Head of caudate nucleus (tissue), 42 donors: ENCODE measurements around the gene AUTS2.

Source experiments
- DNase-seq, 42 donors: peaks; one replicate each; pipeline versions ENCODE4 v3.0.0 to v3.0.0-alpha.2; 2020 to 2021; ENCODE audit warnings: mixed read lengths in 7 of 42
- intact Hi-C: fragments of 100-400 bp; cut with DNase I; formaldehyde crosslinking; loops from one replicate; pipeline ENCODE4 v1.15.0; 2022

Gene AUTS2

GRCh38 chr7:70500261-70500660 is 902.0 kb downstream of the AUTS2 start:
- intact Hi-C loops: no loop called here
- DNase-seq: no peak

GRCh38 chr7:70502117-70502863 is 904.0 kb downstream of the AUTS2 start:
- intact Hi-C loops: no loop called here
- no peak for DNase-seq

GRCh38 chr7:70504254-70504653 is 906.0 kb downstream of the AUTS2 start:
- DNase-seq: no peak
- intact Hi-C loops: no loop called here

- intact Hi-C loops: no loop called here
- no peak for DNase-seq
Observed at GRCh38 chr7:70505468-70505867, 907.2 kb downstream of the AUTS2 start.

GRCh38 chr7:70505886-70506285 is 907.6 kb downstream of the AUTS2 start:
- intact Hi-C loops: no loop called here
- peak in 13 of 42 donors; percentile 13 to 59 (median 37) for DNase-seq

- intact Hi-C loops: no loop called here
- DNase-seq: peak in 4 of 42 donors; percentile 20 to 43 (median 21)
Observed at GRCh38 chr7:70506434-70506833, 908.2 kb downstream of the AUTS2 start.

GRCh38 chr7:70512144-70512543 is 913.9 kb downstream of the AUTS2 start:
- intact Hi-C loops: no loop called here
- DNase-seq: no peak

GRCh38 chr7:70512761-70513160 is 914.5 kb downstream of the AUTS2 start:
- intact Hi-C loops: no loop called here
- no peak for DNase-seq

GRCh38 chr7:70520611-70521010 is 922.3 kb downstream of the AUTS2 start:
- intact Hi-C loops: no loop called here
- DNase-seq: no peak

- intact Hi-C loops: no loop called here
- DNase-seq: no peak
Observed at GRCh38 chr7:70523249-70523988, 925.1 kb downstream of the AUTS2 start.

- no peak for DNase-seq
- intact Hi-C loops: no loop called here
Observed at GRCh38 chr7:70523989-70524351, 925.7 kb downstream of the AUTS2 start.

GRCh38 chr7:70525991-70526390 is 927.7 kb downstream of the AUTS2 start:
- DNase-seq: peak in 28 of 42 donors; percentile 20 to 84 (median 58)
- intact Hi-C loops: no loop called here

GRCh38 chr7:70527520-70528115 is 929.3 kb downstream of the AUTS2 start:
- DNase-seq: no peak
- intact Hi-C loops: no loop called here

GRCh38 chr7:70529436-70529835 is 931.2 kb downstream of the AUTS2 start:
- DNase-seq: no peak
- intact Hi-C loops: no loop called here

GRCh38 chr7:70529914-70530585 is 931.8 kb downstream of the AUTS2 start:
- DNase-seq: no peak
- intact Hi-C loops: no loop called here

- intact Hi-C loops: no loop called here
Observed at GRCh38 chr7:70533614-70534013, 935.3 kb downstream of the AUTS2 start.

GRCh38 chr7:70539205-70539604 is 940.9 kb downstream of the AUTS2 start:
- intact Hi-C loops: no loop called here
- peak in 15 of 42 donors; percentile 28 to 75 (median 45) for DNase-seq

More at GRCh38 chr7:70533614-70534013, 935.3 kb downstream of the AUTS2 start:
- DNase-seq: no peak

GRCh38 chr7:70539617-70540016 is 941.3 kb downstream of the AUTS2 start:
- intact Hi-C loops: no loop called here
- peak in 30 of 42 donors; percentile 17 to 78 (median 40) for DNase-seq

- intact Hi-C loops: no loop called here
- DNase-seq: no peak
Observed at GRCh38 chr7:70540641-70541040, 942.4 kb downstream of the AUTS2 start.
